PFSK-1 (cell line): ENCODE results near the gene SMARCA5. TPM values are rescaled to one million over a fixed set of nuclear protein-coding genes. Genes with fewer than 3 reads are reported as not detected.

Experiments
- FOXP2 ChIP-seq: optimal IDR thresholded peaks from 2 replicates; pipeline ENCODE3; 2011; ENCODE audit warnings: borderline replicate concordance, control low read depth, inconsistent platforms; ENCODE audit not compliant: insufficient read depth; ENCODE audit errors: extremely low read length, extremely low read depth
- POLR2AphosphoS5 ChIP-seq: IDR thresholded peaks from 2 replicates; pipeline ENCODE4 v1.6.1; 2012; ENCODE audit warnings: low read depth, mild to moderate bottlenecking, control low read depth, low read length, moderate library complexity
- SIN3A ChIP-seq: IDR thresholded peaks from 2 replicates; pipeline ENCODE4 v1.6.1; 2012; ENCODE audit warnings: mild to moderate bottlenecking, low read length, moderate library complexity, borderline replicate concordance; ENCODE audit not compliant: insufficient read depth
- TAF1 ChIP-seq: IDR thresholded peaks from 2 replicates; pipeline ENCODE4 v1.6.1; 2012; ENCODE audit warnings: low read length, control low read depth, borderline replicate concordance; ENCODE audit not compliant: insufficient read depth
- polyA plus RNA-seq: library from polyadenylated mRNA; unstranded; fragments of >200 nt; gene quantifications from one replicate; pipeline ENCODE4 v1.2.1, GENCODE V29; 2012; ENCODE audit warnings: low read depth, missing spikeins; ENCODE audit not compliant: insufficient read length
- TF ChIP-seq, protein P1 (sequence below), 2 experiments: IDR thresholded peaks; 2 replicates each; pipeline versions ENCODE4 v1.6.1 to v1.8.0; 2011 to 2012; ENCODE audit warnings: low read depth in 2 of 2, low read length in 2 of 2, control low read depth in 1 of 2, inconsistent platforms in 1 of 2, mild to moderate bottlenecking in 1 of 2, moderate library complexity in 1 of 2; ENCODE audit not compliant: insufficient read depth in 1 of 2

The SMARCA5 gene, protein sequence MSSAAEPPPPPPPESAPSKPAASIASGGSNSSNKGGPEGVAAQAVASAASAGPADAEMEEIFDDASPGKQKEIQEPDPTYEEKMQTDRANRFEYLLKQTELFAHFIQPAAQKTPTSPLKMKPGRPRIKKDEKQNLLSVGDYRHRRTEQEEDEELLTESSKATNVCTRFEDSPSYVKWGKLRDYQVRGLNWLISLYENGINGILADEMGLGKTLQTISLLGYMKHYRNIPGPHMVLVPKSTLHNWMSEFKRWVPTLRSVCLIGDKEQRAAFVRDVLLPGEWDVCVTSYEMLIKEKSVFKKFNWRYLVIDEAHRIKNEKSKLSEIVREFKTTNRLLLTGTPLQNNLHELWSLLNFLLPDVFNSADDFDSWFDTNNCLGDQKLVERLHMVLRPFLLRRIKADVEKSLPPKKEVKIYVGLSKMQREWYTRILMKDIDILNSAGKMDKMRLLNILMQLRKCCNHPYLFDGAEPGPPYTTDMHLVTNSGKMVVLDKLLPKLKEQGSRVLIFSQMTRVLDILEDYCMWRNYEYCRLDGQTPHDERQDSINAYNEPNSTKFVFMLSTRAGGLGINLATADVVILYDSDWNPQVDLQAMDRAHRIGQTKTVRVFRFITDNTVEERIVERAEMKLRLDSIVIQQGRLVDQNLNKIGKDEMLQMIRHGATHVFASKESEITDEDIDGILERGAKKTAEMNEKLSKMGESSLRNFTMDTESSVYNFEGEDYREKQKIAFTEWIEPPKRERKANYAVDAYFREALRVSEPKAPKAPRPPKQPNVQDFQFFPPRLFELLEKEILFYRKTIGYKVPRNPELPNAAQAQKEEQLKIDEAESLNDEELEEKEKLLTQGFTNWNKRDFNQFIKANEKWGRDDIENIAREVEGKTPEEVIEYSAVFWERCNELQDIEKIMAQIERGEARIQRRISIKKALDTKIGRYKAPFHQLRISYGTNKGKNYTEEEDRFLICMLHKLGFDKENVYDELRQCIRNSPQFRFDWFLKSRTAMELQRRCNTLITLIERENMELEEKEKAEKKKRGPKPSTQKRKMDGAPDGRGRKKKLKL
- polyA plus RNA-seq, result 23.1 TPM

DNA sequence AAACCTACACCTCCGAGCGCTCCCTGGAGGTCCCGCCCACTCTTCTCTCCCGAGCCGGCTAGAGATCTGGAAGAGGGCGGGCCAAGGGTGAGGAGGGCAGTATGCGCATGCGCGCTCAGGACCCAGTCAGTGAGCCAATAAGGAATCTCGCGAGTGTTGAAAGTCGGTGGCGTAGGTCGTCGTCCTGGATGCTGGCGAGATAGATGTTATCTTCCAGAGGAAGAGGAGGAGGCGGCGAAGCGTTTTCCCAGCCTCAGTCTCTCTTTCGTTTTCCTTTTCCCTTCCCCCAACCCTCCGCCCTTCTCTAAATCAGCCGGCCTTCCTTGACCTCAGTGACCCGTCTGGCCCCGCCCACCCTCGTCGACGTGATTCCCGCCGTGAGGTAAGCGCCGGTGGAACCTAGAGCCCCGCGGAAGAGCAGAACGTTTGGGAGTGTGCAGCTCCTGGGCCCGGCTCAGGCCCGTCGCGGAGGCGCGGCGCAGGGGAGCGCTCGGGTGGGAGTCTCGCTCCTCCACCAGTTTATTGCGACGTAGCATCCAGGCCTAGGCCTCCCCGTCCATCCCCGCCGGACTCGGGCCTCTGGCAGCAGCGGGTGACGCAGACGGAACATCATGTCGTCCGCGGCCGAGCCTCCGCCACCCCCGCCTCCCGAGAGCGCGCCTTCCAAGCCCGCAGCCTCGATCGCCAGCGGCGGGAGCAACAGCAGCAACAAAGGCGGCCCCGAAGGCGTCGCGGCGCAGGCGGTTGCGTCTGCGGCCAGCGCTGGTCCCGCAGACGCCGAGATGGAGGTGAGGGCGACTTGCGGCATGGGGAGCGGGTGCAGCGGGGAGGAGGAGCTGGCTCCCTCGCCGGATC lies at the start of gene SMARCA5:
TSS of gene SMARCA5 (plus strand) at position 389 of the 855 bp plus-strand sequence. CDS start at position 612, 223 bp downstream.
- TF ChIP-seq POLR2AphosphoS5 (peak; percentile 89), FOXP2 (no peak), SIN3A (peak; percentile 35; the same call in 1 of the 2 replicates), TAF1 (peak; percentile 72; the same call in 1 of the 2 replicates)
- TF ChIP-seq, protein P1, sequence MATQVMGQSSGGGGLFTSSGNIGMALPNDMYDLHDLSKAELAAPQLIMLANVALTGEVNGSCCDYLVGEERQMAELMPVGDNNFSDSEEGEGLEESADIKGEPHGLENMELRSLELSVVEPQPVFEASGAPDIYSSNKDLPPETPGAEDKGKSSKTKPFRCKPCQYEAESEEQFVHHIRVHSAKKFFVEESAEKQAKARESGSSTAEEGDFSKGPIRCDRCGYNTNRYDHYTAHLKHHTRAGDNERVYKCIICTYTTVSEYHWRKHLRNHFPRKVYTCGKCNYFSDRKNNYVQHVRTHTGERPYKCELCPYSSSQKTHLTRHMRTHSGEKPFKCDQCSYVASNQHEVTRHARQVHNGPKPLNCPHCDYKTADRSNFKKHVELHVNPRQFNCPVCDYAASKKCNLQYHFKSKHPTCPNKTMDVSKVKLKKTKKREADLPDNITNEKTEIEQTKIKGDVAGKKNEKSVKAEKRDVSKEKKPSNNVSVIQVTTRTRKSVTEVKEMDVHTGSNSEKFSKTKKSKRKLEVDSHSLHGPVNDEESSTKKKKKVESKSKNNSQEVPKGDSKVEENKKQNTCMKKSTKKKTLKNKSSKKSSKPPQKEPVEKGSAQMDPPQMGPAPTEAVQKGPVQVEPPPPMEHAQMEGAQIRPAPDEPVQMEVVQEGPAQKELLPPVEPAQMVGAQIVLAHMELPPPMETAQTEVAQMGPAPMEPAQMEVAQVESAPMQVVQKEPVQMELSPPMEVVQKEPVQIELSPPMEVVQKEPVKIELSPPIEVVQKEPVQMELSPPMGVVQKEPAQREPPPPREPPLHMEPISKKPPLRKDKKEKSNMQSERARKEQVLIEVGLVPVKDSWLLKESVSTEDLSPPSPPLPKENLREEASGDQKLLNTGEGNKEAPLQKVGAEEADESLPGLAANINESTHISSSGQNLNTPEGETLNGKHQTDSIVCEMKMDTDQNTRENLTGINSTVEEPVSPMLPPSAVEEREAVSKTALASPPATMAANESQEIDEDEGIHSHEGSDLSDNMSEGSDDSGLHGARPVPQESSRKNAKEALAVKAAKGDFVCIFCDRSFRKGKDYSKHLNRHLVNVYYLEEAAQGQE (IDR thresholded peaks at IDR 0.05; ENCODE audit: insufficient read depth in 1 of 2, low read depth in 2 of 2, low read length in 2 of 2), result no peak

DNA sequence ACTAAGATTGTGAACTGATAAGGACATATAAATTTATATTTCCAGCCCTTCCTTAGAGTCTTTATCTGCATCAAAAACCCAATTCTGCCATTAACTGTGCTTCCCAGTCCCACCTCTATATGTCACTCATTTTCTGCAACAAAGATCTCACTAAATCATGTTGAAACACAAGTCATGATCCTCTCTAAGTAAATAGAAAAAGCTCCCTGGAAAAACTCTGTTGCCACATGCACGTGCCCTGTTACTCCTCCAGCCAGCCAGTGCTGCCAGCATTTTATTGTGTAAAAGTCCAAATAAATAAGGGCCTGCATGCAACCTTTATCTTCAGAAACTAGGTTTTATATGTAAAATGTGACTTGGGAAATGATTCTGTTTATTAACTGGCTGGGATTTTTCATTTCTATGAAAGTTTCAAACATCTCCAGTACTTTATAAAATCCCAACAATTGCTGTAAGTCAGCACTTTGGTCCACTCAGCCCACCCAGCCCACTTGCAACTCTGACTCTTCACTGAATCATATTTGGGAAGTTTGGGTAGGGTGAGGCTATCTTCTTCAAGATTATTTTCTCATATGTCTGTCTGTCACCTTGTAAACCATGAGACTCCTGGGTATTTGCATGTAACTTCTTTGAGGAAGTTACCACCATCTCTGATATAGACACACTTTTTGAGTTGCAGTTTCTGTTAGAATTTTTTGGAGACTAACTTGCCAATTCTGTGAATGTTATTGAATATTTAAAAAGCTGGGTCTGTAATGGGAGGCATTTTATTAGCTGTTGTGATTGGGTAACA lies 40.0 kb upstream of the SMARCA5 start:
- TF ChIP-seq TAF1 (no peak), POLR2AphosphoS5 (no peak), SIN3A (no peak), FOXP2 (no peak)
- TF ChIP-seq, protein P1 (IDR thresholded peaks at IDR 0.05; ENCODE audit: insufficient read depth in 1 of 2, low read depth in 2 of 2, low read length in 2 of 2), result no peak

DNA sequence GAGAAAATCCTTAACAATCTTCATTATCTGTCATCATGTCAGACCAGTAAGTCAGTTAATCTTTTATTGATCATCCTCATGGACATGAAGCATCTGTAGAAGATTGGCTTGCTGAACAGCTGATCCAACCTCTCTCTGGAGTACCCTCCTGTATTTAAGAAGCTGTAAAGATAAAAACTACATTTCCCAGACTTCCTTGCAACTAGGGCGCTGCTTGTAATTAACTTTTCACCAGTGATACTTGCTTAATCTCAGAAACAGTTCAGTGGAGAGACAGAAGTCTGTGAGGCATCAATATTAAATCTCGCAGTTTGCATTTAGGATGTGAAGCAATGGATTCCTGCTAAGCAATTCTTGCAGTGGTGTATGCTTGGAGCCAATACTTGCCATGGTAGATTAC lies 36.0 kb upstream of the SMARCA5 start:
- TF ChIP-seq SIN3A (no peak), POLR2AphosphoS5 (no peak), FOXP2 (no peak)
- TF ChIP-seq, protein P1 (IDR thresholded peaks at IDR 0.05; ENCODE audit: insufficient read depth in 1 of 2, low read depth in 2 of 2, low read length in 2 of 2), result no peak

DNA sequence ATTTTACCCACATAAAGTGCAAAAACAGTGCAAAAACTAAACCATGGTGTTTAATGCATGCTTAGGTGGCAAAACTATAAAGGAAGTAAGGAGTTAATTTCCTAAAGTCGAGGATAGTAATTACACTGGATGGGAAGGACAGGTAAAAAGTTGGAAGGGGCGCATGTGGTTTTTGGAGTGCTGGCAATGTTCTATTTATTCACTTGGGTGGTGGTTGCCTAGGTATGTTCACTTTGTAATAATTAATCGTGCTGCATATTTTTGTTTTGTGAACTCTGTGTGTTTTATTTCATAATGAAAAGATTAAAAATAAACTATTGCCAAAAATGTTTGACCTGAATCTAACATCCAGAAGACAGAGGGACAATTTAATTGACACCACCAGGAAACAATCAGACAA lies 32.1 kb upstream of the SMARCA5 start:
- TF ChIP-seq FOXP2 (no peak), TAF1 (no peak), POLR2AphosphoS5 (no peak), SIN3A (no peak)
- TF ChIP-seq, protein P1 (IDR thresholded peaks at IDR 0.05; ENCODE audit: insufficient read depth in 1 of 2, low read depth in 2 of 2, low read length in 2 of 2), result no peak
